Measurements from ENCODE around the gene SELENOW.

Gene SELENOW

GRCh38 chr19:47824396-47824795, 45.9 kb downstream of the SELENOW start:
- DNase-seq (ENCODE audit: low spot score) = no peak

- no peak for DNase-seq (ENCODE audit: low spot score)
Measured at GRCh38 chr19:47826800-47827199, 48.3 kb downstream of the SELENOW start.

GRCh38 chr19:47832723-47833122, 54.2 kb downstream of the SELENOW start:
- DNase-seq (ENCODE audit: low spot score) = no peak

Measured in RKO (cell line).